SK-N-SH (cell line): ENCODE measurements around the gene TBC1D1. TPM values are rescaled to one million over a fixed set of nuclear protein-coding genes. Genes with fewer than 3 reads are reported as not detected.

Source experiments
- CTCF ChIA-PET: fragments of 300-600, 350-600 bp; formaldehyde crosslinking; extraction: SDS; loops from one replicate; lab custom pipeline; 2021; lab: Yijun Ruan, JAX
- POLR2A ChIA-PET: fragments of 350-600 bp; sonication (Branson Sonifier 250); formaldehyde crosslinking; extraction: SDS; loops from one replicate; lab custom pipeline; 2020; ENCODE audit warnings: antibody characterized with exemption, inconsistent platforms; lab: Yijun Ruan, JAX
- DNase-seq: peaks from one replicate; pipeline ENCODE4 v3.0.0; 2012
- H2AFZ ChIP-seq: fragments of 200-600 bp; sonication (generic); 2 replicates; pipeline ENCODE4 v1.8.1; 2016; ENCODE audit warnings: antibody characterized with exemption, mild to moderate bottlenecking, low read depth
- H3F3A ChIP-seq: fragments of 200-600 bp; sonication (generic); replicated peaks from 2 replicates; pipeline ENCODE3; 2016; ENCODE audit warnings: antibody characterized with exemption, mild to moderate bottlenecking; ENCODE audit not compliant: insufficient read depth
- H3K27ac ChIP-seq, 2 experiments: fragments of 200-500 bp in 1 of 2; fragments of 200-600 bp in 1 of 2; sonication (Bioruptor generic) in 1 of 2; sonication (generic), shearing (Covaris generic) in 1 of 2; 2 replicates each; pipeline versions ENCODE4 v1.5.1 to v1.6.1; 2014 to 2016; ENCODE audit warnings: low read depth in 2 of 2, inconsistent platforms in 1 of 2, low read length in 1 of 2, mild to moderate bottlenecking in 1 of 2, mixed read lengths in 1 of 2
- H3K27me3 ChIP-seq: fragments of 200-600 bp; sonication (generic), shearing (Covaris generic); 2 replicates; pipeline ENCODE4 v1.6.1; 2016; ENCODE audit warnings: mixed run types; ENCODE audit not compliant: insufficient read depth
- H3K36me3 ChIP-seq, 2 experiments: fragments of 200-500 bp in 1 of 2; fragments of 200-600 bp in 1 of 2; sonication (Bioruptor generic) in 1 of 2; sonication (generic) in 1 of 2; replicated peaks in 1 of 2; 2 replicates each; pipeline versions ENCODE3 to v1.5.1; 2014 to 2016; ENCODE audit warnings: low read length in 1 of 2, mild to moderate bottlenecking in 1 of 2; ENCODE audit not compliant: insufficient read depth in 2 of 2, control insufficient read depth in 1 of 2
- H3K4me1 ChIP-seq, 2 experiments: fragments of 200-500 bp in 1 of 2; fragments of 200-600 bp in 1 of 2; sonication (Bioruptor generic) in 1 of 2; sonication (generic), shearing (Covaris generic) in 1 of 2; 2 replicates each; pipeline versions ENCODE4 v1.5.1 to v1.6.1; 2014 to 2016; ENCODE audit warnings: low read depth in 1 of 2, low read length in 1 of 2, mixed run types in 1 of 2; ENCODE audit not compliant: insufficient read depth in 2 of 2, control insufficient read depth in 1 of 2
- H3K4me2 ChIP-seq: fragments of 200-600 bp; sonication (generic), shearing (Covaris generic); 2 replicates; pipeline ENCODE4 v1.6.1; 2017; ENCODE audit warnings: mixed run types
- H3K4me3 ChIP-seq, 2 experiments: fragments of 200-500 bp in 1 of 2; fragments of 200-600 bp in 1 of 2; sonication (Bioruptor generic) in 1 of 2; sonication (generic), shearing (Covaris generic) in 1 of 2; 2 replicates each; pipeline versions ENCODE4 v1.5.1 to v1.8.1; 2014 to 2016; ENCODE audit warnings: low read depth in 2 of 2, inconsistent platforms in 1 of 2, low read length in 1 of 2, mild to moderate bottlenecking in 1 of 2, mixed read lengths in 1 of 2, moderate library complexity in 1 of 2
- H3K79me2 ChIP-seq: fragments of 200-600 bp; sonication (generic); 2 replicates; pipeline ENCODE4 v1.8.1; 2017; ENCODE audit warnings: mild to moderate bottlenecking; ENCODE audit not compliant: insufficient read depth
- H3K9ac ChIP-seq: fragments of 200-600 bp; sonication (generic); 2 replicates; pipeline ENCODE4 v1.6.1; 2017; ENCODE audit warnings: mixed run types
- H3K9me2 ChIP-seq: fragments of 200-600 bp; sonication (generic); 2 replicates; pipeline ENCODE4 v1.6.1; 2017; ENCODE audit warnings: mixed run types
- H3K9me3 ChIP-seq: fragments of 200-600 bp; sonication (generic); 2 replicates; pipeline ENCODE4 v1.6.1; 2017; ENCODE audit warnings: mixed run types, mild to moderate bottlenecking, moderate library complexity
- H4K20me1 ChIP-seq: fragments of 200-600 bp; sonication (generic); 2 replicates; pipeline ENCODE4 v1.6.1; 2017; ENCODE audit warnings: mild to moderate bottlenecking, mixed run types; ENCODE audit not compliant: insufficient read depth
- CHD2 ChIP-seq: fragments of 150-350 bp; IDR thresholded peaks from 2 replicates; pipeline ENCODE4 v1.6.1; 2018; ENCODE audit warnings: low read length; ENCODE audit not compliant: partially characterized antibody
- ELF1 ChIP-seq: IDR thresholded peaks from 2 replicates; pipeline ENCODE4 v1.4.0; 2012
- EP300 ChIP-seq, 2 experiments: IDR thresholded peaks; 2 replicates each; pipeline versions ENCODE4 v1.4.0 to v1.6.1; 2012; ENCODE audit warnings: borderline replicate concordance in 1 of 2, low read depth in 1 of 2, low read length in 1 of 2
- EZH2phosphoT487 ChIP-seq: fragments of 200-600 bp; sonication (generic); IDR thresholded peaks from 2 replicates; pipeline ENCODE4 v1.6.1; 2017; ENCODE audit warnings: low read depth, mixed run types, mild to moderate bottlenecking, antibody characterized with exemption, moderate library complexity, borderline replicate concordance
- FOXM1 ChIP-seq: IDR thresholded peaks from 2 replicates; pipeline ENCODE4 v1.4.0; 2012; ENCODE audit warnings: low read depth, mild to moderate bottlenecking
- GABPA ChIP-seq: IDR thresholded peaks from 2 replicates; pipeline ENCODE4 v1.4.0; 2012; ENCODE audit warnings: low read depth, mild to moderate bottlenecking
- JUND ChIP-seq: IDR thresholded peaks from 2 replicates; pipeline ENCODE4 v1.4.0; 2012
- MEF2A ChIP-seq: IDR thresholded peaks from 2 replicates; pipeline ENCODE4 v1.4.0; 2012; ENCODE audit warnings: low read depth, borderline replicate concordance
- MXI1 ChIP-seq: IDR thresholded peaks from 2 replicates; pipeline ENCODE4 v1.6.1; 2012; ENCODE audit warnings: mild to moderate bottlenecking, low read depth, low read length, improper control_type of control experiment
- NFIC ChIP-seq: IDR thresholded peaks from 2 replicates; pipeline ENCODE4 v1.4.0; 2012; ENCODE audit warnings: borderline replicate concordance
- RAD21 ChIP-seq: IDR thresholded peaks from 2 replicates; pipeline ENCODE4 v1.6.1; 2012; ENCODE audit warnings: mild to moderate bottlenecking, low read length
- RFX5 ChIP-seq: IDR thresholded peaks from 2 replicates; pipeline ENCODE4 v1.6.1; 2012; ENCODE audit warnings: mild to moderate bottlenecking, improper control_type of control experiment, low read length
- SIN3A ChIP-seq: IDR thresholded peaks from 2 replicates; pipeline ENCODE4 v1.6.1; 2012; ENCODE audit warnings: low read depth, mild to moderate bottlenecking, low read length, moderate library complexity, borderline replicate concordance
- TAF1 ChIP-seq: IDR thresholded peaks from 2 replicates; pipeline ENCODE4 v1.6.1; 2012; ENCODE audit warnings: low read depth, mild to moderate bottlenecking, low read length, moderate library complexity, borderline replicate concordance
- TCF12 ChIP-seq: IDR thresholded peaks from 2 replicates; pipeline ENCODE4 v1.4.0; 2012
- WGBS: methylation state at CpG from one replicate; pipeline ENCODE4 v1.1.6; 2017; ENCODE audit warnings: low lambda C conversion rate; 5-methylcytosine and 5-hydroxymethylcytosine counted together
- polyA plus RNA-seq, 3 experiments: library from polyadenylated mRNA; depleted of rRNA; stranded (reverse); fragments of >200 nt; gene quantifications; 2 replicates each; pipeline ENCODE4 v1.2.3, GENCODE V29; 2012
- TF ChIP-seq, protein P1 (sequence below): IDR thresholded peaks from 2 replicates; pipeline ENCODE4 v1.4.0; 2012; ENCODE audit warnings: low read depth, borderline replicate concordance
- TF ChIP-seq, protein P2 (sequence below): fragments of 200-600 bp; sonication (generic); IDR thresholded peaks from 2 replicates; pipeline ENCODE4 v1.6.1; 2017; ENCODE audit warnings: antibody characterized with exemption, mild to moderate bottlenecking, moderate library complexity
- TF ChIP-seq, protein P3 (sequence below): IDR thresholded peaks from 2 replicates; pipeline ENCODE4 v1.4.0; 2012; ENCODE audit warnings: low read depth
- TF ChIP-seq, protein P4 (sequence below): fragments of 150-350 bp; IDR thresholded peaks from 2 replicates; pipeline ENCODE4 v1.6.1; 2016; ENCODE audit warnings: mild to moderate bottlenecking, low read depth, low read length
- TF ChIP-seq, protein P5 (sequence below): fragments of 150-350 bp; IDR thresholded peaks from 2 replicates; pipeline ENCODE4 v1.6.1; 2017; ENCODE audit warnings: antibody characterized with exemption, low read length, low read depth, borderline replicate concordance

TBC1D1 gene
- polyA plus RNA-seq, 1 of the 3 experiments (the other 2 are of a cell fraction), result 29.8 TPM

DNA sequence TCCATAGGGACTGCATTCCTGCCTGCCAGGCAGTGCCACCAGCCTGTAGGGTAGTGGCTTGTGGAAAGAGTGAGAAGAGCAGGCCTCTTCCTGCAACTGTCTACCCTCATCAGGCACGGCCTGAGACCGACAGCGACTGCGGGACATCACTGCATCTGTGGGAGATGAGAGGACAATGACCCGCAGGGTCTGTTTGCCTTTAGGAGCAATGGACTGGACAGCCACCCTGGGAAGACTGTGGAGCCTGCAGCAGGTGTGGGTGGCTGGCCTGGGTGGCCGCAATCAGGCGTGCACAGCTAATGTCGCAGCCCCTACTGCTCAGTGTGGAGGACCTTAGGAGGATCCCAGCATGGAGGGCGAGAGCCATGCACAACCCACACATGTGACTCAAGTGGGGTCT, 297.3 kb downstream of the TBC1D1 start (continued):
- TF ChIP-seq, protein P1, sequence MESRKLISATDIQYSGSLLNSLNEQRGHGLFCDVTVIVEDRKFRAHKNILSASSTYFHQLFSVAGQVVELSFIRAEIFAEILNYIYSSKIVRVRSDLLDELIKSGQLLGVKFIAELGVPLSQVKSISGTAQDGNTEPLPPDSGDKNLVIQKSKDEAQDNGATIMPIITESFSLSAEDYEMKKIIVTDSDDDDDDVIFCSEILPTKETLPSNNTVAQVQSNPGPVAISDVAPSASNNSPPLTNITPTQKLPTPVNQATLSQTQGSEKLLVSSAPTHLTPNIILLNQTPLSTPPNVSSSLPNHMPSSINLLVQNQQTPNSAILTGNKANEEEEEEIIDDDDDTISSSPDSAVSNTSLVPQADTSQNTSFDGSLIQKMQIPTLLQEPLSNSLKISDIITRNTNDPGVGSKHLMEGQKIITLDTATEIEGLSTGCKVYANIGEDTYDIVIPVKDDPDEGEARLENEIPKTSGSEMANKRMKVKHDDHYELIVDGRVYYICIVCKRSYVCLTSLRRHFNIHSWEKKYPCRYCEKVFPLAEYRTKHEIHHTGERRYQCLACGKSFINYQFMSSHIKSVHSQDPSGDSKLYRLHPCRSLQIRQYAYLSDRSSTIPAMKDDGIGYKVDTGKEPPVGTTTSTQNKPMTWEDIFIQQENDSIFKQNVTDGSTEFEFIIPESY, result no peak
- TF ChIP-seq JUND (no peak), RAD21 (no peak)
- TF ChIP-seq, protein P2, sequence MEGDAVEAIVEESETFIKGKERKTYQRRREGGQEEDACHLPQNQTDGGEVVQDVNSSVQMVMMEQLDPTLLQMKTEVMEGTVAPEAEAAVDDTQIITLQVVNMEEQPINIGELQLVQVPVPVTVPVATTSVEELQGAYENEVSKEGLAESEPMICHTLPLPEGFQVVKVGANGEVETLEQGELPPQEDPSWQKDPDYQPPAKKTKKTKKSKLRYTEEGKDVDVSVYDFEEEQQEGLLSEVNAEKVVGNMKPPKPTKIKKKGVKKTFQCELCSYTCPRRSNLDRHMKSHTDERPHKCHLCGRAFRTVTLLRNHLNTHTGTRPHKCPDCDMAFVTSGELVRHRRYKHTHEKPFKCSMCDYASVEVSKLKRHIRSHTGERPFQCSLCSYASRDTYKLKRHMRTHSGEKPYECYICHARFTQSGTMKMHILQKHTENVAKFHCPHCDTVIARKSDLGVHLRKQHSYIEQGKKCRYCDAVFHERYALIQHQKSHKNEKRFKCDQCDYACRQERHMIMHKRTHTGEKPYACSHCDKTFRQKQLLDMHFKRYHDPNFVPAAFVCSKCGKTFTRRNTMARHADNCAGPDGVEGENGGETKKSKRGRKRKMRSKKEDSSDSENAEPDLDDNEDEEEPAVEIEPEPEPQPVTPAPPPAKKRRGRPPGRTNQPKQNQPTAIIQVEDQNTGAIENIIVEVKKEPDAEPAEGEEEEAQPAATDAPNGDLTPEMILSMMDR, result no peak

DNA sequence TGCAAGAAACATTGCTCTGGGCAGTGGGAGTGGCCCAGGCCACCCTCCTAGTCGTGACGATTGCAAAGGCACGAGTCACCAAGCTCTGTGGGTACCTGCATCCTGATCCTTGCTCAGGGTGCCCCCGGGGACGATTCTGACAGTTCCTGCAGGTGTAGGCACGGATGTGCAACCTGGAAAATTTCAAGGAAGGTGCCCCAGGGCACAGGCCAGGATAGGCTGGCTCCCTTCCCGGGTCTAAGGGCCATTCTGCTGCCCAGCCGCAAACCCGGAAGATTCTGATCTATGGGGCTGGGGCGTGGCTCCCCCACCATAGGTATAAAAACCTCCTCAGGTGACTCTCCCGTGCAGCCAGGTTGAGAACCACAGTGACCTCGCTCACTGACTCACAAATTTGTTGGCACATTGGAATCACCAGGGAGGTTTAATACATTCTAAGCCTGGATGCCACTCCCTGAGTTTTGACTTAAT, 297.8 kb downstream of the TBC1D1 start:
- Histone ChIP-seq H3K4me2 (no peak overlapping the region), H3K4me1 (peaks cover 5 to 16% of the 10 kb centered on the region in 2 experiments; a peak in 2 of 4 replicates), H3K36me3 (no peaks in the 10 kb centered on the region), H3K79me2 (no peaks in the 10 kb centered on the region), H4K20me1 (no peaks in the 10 kb centered on the region), H3K27ac (peak overlapping the region in 1 of 2 experiments; percentile 66; a peak in 1 of 4 replicates), H3F3A (peaks cover 7% of the 10 kb centered on the region), H3K4me3 (no peak overlapping the region), H3K9me2 (no peaks in the 10 kb centered on the region), H3K9me3 (no peaks in the 10 kb centered on the region), H2AFZ (no peak overlapping the region), H3K9ac (no peak overlapping the region), H3K27me3 (no peaks in the 10 kb centered on the region)
- 78% methylated on average over 8 of the region's 12 CpGs for WGBS
- no peak for DNase-seq
- ChIA-PET CTCF (interaction anchor here (0.6 to 2.1 kb wide), 2 partner anchors 9 to 594 kb away, joined by 3 to 14 read pairs; partner anchors contain the start of gene TLR10), POLR2A (no interaction called here)
- no peak for TF ChIP-seq TAF1
- no peak for TF ChIP-seq MEF2A
- no peak for TF ChIP-seq EZH2phosphoT487
- no peak for TF ChIP-seq CHD2
- no peak for TF ChIP-seq EP300 (IDR thresholded peaks at IDR 0.05; ENCODE audit: borderline replicate concordance in 1 of 2, low read depth in 1 of 2, low read length in 1 of 2)
- TF ChIP-seq GABPA, result no peak
- no peak for TF ChIP-seq RFX5
- no peak for TF ChIP-seq ELF1
- TF ChIP-seq, protein P1, result no peak
- no peak for TF ChIP-seq SIN3A
- TF ChIP-seq FOXM1, result no peak
- TF ChIP-seq, protein P3, sequence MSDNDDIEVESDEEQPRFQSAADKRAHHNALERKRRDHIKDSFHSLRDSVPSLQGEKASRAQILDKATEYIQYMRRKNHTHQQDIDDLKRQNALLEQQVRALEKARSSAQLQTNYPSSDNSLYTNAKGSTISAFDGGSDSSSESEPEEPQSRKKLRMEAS, result no peak
- TF ChIP-seq JUND, result no peak
- no peak for TF ChIP-seq NFIC
- TF ChIP-seq, protein P2, result no peak
- TF ChIP-seq, protein P4, sequence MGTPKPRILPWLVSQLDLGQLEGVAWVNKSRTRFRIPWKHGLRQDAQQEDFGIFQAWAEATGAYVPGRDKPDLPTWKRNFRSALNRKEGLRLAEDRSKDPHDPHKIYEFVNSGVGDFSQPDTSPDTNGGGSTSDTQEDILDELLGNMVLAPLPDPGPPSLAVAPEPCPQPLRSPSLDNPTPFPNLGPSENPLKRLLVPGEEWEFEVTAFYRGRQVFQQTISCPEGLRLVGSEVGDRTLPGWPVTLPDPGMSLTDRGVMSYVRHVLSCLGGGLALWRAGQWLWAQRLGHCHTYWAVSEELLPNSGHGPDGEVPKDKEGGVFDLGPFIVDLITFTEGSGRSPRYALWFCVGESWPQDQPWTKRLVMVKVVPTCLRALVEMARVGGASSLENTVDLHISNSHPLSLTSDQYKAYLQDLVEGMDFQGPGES, result no peak
- TF ChIP-seq, protein P5, sequence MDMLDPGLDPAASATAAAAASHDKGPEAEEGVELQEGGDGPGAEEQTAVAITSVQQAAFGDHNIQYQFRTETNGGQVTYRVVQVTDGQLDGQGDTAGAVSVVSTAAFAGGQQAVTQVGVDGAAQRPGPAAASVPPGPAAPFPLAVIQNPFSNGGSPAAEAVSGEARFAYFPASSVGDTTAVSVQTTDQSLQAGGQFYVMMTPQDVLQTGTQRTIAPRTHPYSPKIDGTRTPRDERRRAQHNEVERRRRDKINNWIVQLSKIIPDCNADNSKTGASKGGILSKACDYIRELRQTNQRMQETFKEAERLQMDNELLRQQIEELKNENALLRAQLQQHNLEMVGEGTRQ, result no peak
- no peak for TF ChIP-seq MXI1
- no peak for TF ChIP-seq TCF12
